ENCODE results near the gene PIEZO1. TPM values are rescaled to one million over a fixed set of nuclear protein-coding genes. Genes with fewer than 3 reads are reported as not detected.

The PIEZO1 gene
- total and polyA plus RNA-seq, 10 of the 15 experiments (the other 5 are each of a cell fraction or from before 2014, with no cell fraction given): 1.3 to 169 (median 33.4) TPM

GRCh38 chr16:88800277-88800592, 15.2 kb upstream of the PIEZO1 start:
- ChIA-PET SMC1A (ENCODE audit: uncharacterized antibody, unreplicated experiment) (interaction anchor here (1.5 kb wide), 1 partner anchor 10 kb away, joined by 7 read pairs; no protein-coding TSS in a partner anchor), POLR2A (interaction anchor here (0.6 to 1.8 kb wide), 5 partner anchors 9 to 18 kb away, joined by 3 to 6 read pairs (median 3); partner anchors contain the start of genes APRT and PIEZO1), CTCF (interaction anchor here (1.3 to 3.2 kb wide), 5 partner anchors 13 to 63 kb away, joined by 3 to 15 read pairs (median 5); no protein-coding TSS in a partner anchor), RAD21 (ENCODE audit: unreplicated experiment) (interaction anchor here (0.5 to 2.6 kb wide), 5 partner anchors 10 to 158 kb away, joined by 3 to 10 read pairs (median 3); no protein-coding TSS in a partner anchor)
- in situ Hi-C loops (cut with MboI): no loop called here
- H3K36me3 ChIP-seq (ENCODE audit: control insufficient read depth in 2 of 2, insufficient read depth in 2 of 2, low read length in 1 of 2): peaks cover 0 to under 1% of the 10 kb centered on the region in 2 experiments; a peak in 2 of 4 replicates
- peak; percentile 43; the same call in 1 of the 2 replicates for TF ChIP-seq POLR2A (IDR thresholded peaks at IDR 0.05; ENCODE audit: low read depth, low read length)
- TF ChIP-seq LARP7 (IDR thresholded peaks at IDR 0.05): no peak
- TF ChIP-seq STAT3 (IDR thresholded peaks at IDR 0.05; ENCODE audit: low read depth, low read length): no peak
- intact Hi-C loops (cut with micrococcal nuclease; ENCODE audit: unreplicated experiment): no loop called here
- FAIRE-seq (no peak), ATAC-seq (no peak), DNase-seq (ENCODE audit: low read depth, low spot score) (no peak)
- H3K9ac ChIP-seq (ENCODE audit: control insufficient read depth, insufficient read depth, low read length): no peak overlapping the region
- WGBS (ENCODE audit: insufficient coverage, insufficient replicate concordance, low lambda C conversion rate, missing lambda C conversion rate): 95% methylated on average over 6 of the region's 6 CpGs
- no peaks in the 10 kb centered on the region for H3K9me3 ChIP-seq (replicated peaks; ENCODE audit: control insufficient read depth, insufficient read depth, low read length)
- peak overlapping the region; percentile 45 for H2AFZ ChIP-seq (ENCODE audit: control insufficient read depth, low read depth, low read length)
- no peak overlapping the region for H3K4me3 ChIP-seq
- H3K4me1 ChIP-seq (ENCODE audit: control insufficient read depth, insufficient read depth, low read length): peaks cover 17% of the 10 kb centered on the region
- peaks cover 16% of the 10 kb centered on the region for H3K79me2 ChIP-seq (ENCODE audit: control insufficient read depth, insufficient read depth, low read length)
- H4K20me1 ChIP-seq (ENCODE audit: control insufficient read depth, insufficient read depth): no peaks in the 10 kb centered on the region
- BruUV-seq (replicated peaks): no TSS peak
- peak overlapping the region; percentile 30; the same call in 1 of the 2 replicates for H3K4me2 ChIP-seq (ENCODE audit: control insufficient read depth, insufficient read depth)
- H3K27ac ChIP-seq (ENCODE audit: control insufficient read depth, insufficient read depth): no peak overlapping the region
- no peaks in the 10 kb centered on the region for H3K27me3 ChIP-seq (replicated peaks in 1 of 2; ENCODE audit: control insufficient read depth in 2 of 2, insufficient read depth in 2 of 2, low read length in 1 of 2)

DNA sequence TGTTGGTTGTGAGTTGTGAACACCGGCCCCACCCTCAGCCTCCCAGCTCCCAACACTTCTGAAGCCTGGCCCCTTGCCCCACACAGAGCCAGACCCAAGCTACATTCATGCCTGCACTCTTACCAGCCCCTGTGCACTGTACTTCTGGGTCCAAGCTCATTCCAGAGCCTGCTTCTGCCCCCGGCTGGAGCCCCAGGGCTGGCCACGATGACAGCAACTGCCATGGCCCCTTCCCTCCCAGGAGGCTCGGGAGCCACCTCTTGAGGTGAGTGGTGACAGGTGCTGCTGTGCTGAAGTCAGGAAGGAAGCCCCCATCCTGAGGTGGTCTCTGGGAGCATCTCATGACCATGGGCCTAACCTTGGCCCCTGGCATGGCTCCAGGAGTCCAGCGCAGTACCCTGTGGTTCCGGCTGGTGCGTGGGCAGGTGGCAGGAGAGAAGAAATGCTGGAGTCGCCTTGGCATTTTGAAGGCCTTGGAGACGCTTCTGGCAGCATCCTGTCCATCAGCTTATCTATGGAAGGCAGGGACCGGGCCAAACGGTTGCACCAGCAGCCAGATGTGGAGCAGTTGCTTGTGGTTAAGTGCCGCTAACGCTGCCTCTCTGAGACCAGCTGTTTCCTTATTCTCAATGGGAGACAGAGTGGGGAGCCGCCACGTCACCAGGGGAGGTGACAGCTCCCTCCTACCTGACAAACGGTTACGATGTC, 14.7 kb upstream of the PIEZO1 start:
- RAD21 ChIA-PET (ENCODE audit: unreplicated experiment): interaction anchor here (0.5 to 2.6 kb wide), 6 partner anchors 11 to 158 kb away, joined by 3 to 10 read pairs (median 3); no protein-coding TSS in a partner anchor
- CTCF ChIA-PET: interaction anchor here (1.3 to 3.2 kb wide), 4 partner anchors 13 to 62 kb away, joined by 3 to 15 read pairs (median 8); no protein-coding TSS in a partner anchor
- DNase-seq (ENCODE audit: low read depth, low spot score) (no peak), ATAC-seq (no peak), FAIRE-seq (no peak)
- H3K4me1 ChIP-seq (ENCODE audit: control insufficient read depth, insufficient read depth, low read length): peaks cover 15% of the 10 kb centered on the region
- no TSS peak for BruUV-seq (replicated peaks)
- POLR2A ChIA-PET: interaction anchor here (0.6 to 1.8 kb wide), 4 partner anchors 10 to 18 kb away, joined by 3 to 6 read pairs (median 4); partner anchors contain the start of gene APRT
- H3K4me2 ChIP-seq (ENCODE audit: control insufficient read depth, insufficient read depth): peak overlapping the region; percentile 30; the same call in 1 of the 2 replicates
- peaks cover 11% of the 10 kb centered on the region for H3K79me2 ChIP-seq (ENCODE audit: control insufficient read depth, insufficient read depth, low read length)
- no peak for TF ChIP-seq IRF4 (IDR thresholded peaks at IDR 0.05; ENCODE audit: low read depth, low read length)
- 0 out of 2 replicates have a peak, but pooled peaks have one; percentile 30 for TF ChIP-seq EED (IDR thresholded peaks at IDR 0.05; ENCODE audit: low read depth)
- no peak for TF ChIP-seq ZBED1 (IDR thresholded peaks at IDR 0.05; ENCODE audit: borderline replicate concordance)
- no peak for TF ChIP-seq TARDBP (IDR thresholded peaks at IDR 0.05; ENCODE audit: borderline replicate concordance)
- 0 out of 2 replicates have a peak, but pooled peaks have one; percentile 25 for TF ChIP-seq TCF12 (IDR thresholded peaks at IDR 0.05; ENCODE audit: low read depth, low read length)
- TF ChIP-seq CREM (IDR thresholded peaks at IDR 0.05; ENCODE audit: low read depth): peak; percentile 36; the same call in 1 of the 2 replicates
- no peak for TF ChIP-seq PBX3 (IDR thresholded peaks at IDR 0.05; ENCODE audit: insufficient replicate concordance, low read depth, low read length)
- TF ChIP-seq NR2C1 (IDR thresholded peaks at IDR 0.05): no peak
- TF ChIP-seq, protein P1, sequence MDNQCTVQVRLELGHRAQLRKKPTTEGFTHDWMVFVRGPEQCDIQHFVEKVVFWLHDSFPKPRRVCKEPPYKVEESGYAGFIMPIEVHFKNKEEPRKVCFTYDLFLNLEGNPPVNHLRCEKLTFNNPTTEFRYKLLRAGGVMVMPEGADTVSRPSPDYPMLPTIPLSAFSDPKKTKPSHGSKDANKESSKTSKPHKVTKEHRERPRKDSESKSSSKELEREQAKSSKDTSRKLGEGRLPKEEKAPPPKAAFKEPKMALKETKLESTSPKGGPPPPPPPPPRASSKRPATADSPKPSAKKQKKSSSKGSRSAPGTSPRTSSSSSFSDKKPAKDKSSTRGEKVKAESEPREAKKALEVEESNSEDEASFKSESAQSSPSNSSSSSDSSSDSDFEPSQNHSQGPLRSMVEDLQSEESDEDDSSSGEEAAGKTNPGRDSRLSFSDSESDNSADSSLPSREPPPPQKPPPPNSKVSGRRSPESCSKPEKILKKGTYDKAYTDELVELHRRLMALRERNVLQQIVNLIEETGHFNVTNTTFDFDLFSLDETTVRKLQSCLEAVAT (IDR thresholded peaks at IDR 0.05): no peak
- peak; percentile 72 for TF ChIP-seq RUNX3 (IDR thresholded peaks at IDR 0.05; ENCODE audit: low read length)
- no peak for TF ChIP-seq IRF3 (IDR thresholded peaks at IDR 0.05)
- no peaks in the 10 kb centered on the region for H3K9me3 ChIP-seq (replicated peaks; ENCODE audit: control insufficient read depth, insufficient read depth, low read length)
- 0 out of 2 replicates have a peak overlapping the region, but pooled peaks have one; percentile 45 for H2AFZ ChIP-seq (ENCODE audit: control insufficient read depth, low read depth, low read length)
- SMC1A ChIA-PET (ENCODE audit: uncharacterized antibody, unreplicated experiment): interaction anchor here (1.1 to 1.5 kb wide), 2 partner anchors 11 to 18 kb away, joined by 3 to 7 read pairs; no protein-coding TSS in a partner anchor
- WGBS (ENCODE audit: insufficient coverage, insufficient replicate concordance, low lambda C conversion rate, missing lambda C conversion rate): 78% methylated on average over 17 of the region's 17 CpGs
- H3K4me3 ChIP-seq: no peak overlapping the region
- H3K27me3 ChIP-seq (replicated peaks in 1 of 2; ENCODE audit: control insufficient read depth in 2 of 2, insufficient read depth in 2 of 2, low read length in 1 of 2): no peaks in the 10 kb centered on the region
- H3K27ac ChIP-seq (ENCODE audit: control insufficient read depth, insufficient read depth): no peak overlapping the region
- intact Hi-C loops (cut with micrococcal nuclease; ENCODE audit: unreplicated experiment) (no loop called here), in situ Hi-C loops (cut with MboI) (no loop called here)
- H4K20me1 ChIP-seq (ENCODE audit: control insufficient read depth, insufficient read depth): no peaks in the 10 kb centered on the region
- H3K9ac ChIP-seq (ENCODE audit: control insufficient read depth, insufficient read depth, low read length): no peak overlapping the region
- no peaks in the 10 kb centered on the region for H3K36me3 ChIP-seq (ENCODE audit: control insufficient read depth in 2 of 2, insufficient read depth in 2 of 2, low read length in 1 of 2)

Measured in GM12878 (cell line).